Measurements from ENCODE around the gene LILRB4. TPM values are rescaled to one million over a fixed set of nuclear protein-coding genes. Genes with fewer than 3 reads are reported as not detected.
"Not testable (repeated sequence)": the region's sequence is repeated elsewhere in the genome, so short reads cannot be mapped to it uniquely, and the experiment has no call there.

The LILRB4 gene
- total RNA-seq, 1 experiment from 2014 or later = not detected

DNA sequence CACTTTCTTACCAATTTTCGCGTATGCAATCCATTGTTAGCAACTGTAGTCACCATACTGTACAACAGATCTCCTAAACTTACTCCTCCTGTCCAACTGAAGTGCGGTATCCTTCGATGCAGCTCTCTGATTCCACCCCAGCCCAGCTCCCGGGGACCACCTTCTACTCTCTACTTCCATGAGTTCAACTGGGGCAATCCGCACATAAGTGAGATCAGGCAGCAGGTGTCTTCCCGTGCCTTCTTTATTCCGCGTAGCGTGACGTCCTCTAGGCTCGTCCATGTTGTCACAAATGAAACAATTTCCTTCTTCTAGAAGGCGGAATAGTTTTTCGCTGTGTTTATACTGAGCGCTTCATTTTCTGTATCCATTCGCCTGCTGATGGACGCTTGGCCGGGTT is 24.1 kb upstream of the LILRB4 start:
- peaks cover 80 to 91% of the 10 kb centered on the region in 2 experiments for H3K9me3 Mint-ChIP-seq
- H3K56ac ChIP-seq (ENCODE audit: insufficient read length, low read depth, low read length) = no peak overlapping the region

DNA sequence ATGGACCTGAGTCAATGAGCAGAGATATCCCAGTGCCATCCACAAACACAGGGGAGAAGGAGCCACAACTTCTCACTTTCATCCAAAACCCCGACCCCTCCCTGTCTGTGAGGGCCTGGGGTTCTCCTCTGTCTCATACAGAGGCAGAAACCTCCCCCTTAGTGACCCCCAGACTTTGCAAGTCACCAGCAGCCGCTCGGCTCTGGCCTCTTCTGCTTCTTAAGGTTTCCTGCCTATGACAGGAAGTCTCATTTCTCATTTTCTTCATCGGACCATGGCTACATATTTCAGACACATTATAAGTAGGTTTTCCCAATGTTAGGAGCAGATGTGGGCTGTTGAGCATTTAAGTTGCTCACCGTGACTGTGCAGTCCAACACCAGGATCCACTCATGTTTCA is 19.8 kb upstream of the LILRB4 start:
- not testable (repeated sequence) for H3K27ac ChIP-seq (ENCODE audit: insufficient read length, low read depth, low read length); H2BK12ac ChIP-seq (ENCODE audit: insufficient read length, low read depth, low read length); H2AK5ac ChIP-seq (ENCODE audit: insufficient read length, low read length); H3K23ac ChIP-seq (ENCODE audit: insufficient read length, low read depth, low read length); H3K4ac ChIP-seq (ENCODE audit: low read depth, low read length); H3K79me1 ChIP-seq (ENCODE audit: insufficient read depth, low read depth, low read length, poor library complexity, severe bottlenecking); H4K5ac ChIP-seq (ENCODE audit: insufficient read length, low read depth, low read length); H3K27me3 Mint-ChIP-seq (ENCODE audit: low read depth); H2BK20ac ChIP-seq (ENCODE audit: low read depth, low read length, poor library complexity, severe bottlenecking); H2BK15ac ChIP-seq (ENCODE audit: low read depth, low read length); H3K14ac ChIP-seq (ENCODE audit: insufficient read depth, low read length); H3K4me2 ChIP-seq (ENCODE audit: insufficient read depth, insufficient read length, low read length); H3T11ph ChIP-seq (ENCODE audit: low read length); H2AFZ ChIP-seq (ENCODE audit: low read length); H2BK5ac ChIP-seq (ENCODE audit: insufficient read length, low read length); H3K27ac Mint-ChIP-seq; H2BK120ac ChIP-seq (ENCODE audit: low read depth, low read length, poor library complexity, severe bottlenecking); DNase-seq; H3K4me1 ChIP-seq (ENCODE audit: insufficient read depth, low read length); H4K20me1 ChIP-seq (ENCODE audit: control insufficient read depth, insufficient read depth, insufficient read length); H3K79me2 ChIP-seq (ENCODE audit: insufficient read depth, low read length); H3K23me2 ChIP-seq (ENCODE audit: insufficient read length, low read depth, low read length, poor library complexity, severe bottlenecking); H4K8ac ChIP-seq (replicated peaks; ENCODE audit: insufficient read length, low read depth, low read length); H3K27me3 ChIP-seq (ENCODE audit: insufficient read depth, low read length); H3K4me3 Mint-ChIP-seq; H3K56ac ChIP-seq (ENCODE audit: insufficient read length, low read depth, low read length); H3K4me1 Mint-ChIP-seq; H3K9ac ChIP-seq (ENCODE audit: extremely low read depth, insufficient read length, low read length); H3K18ac ChIP-seq (ENCODE audit: insufficient read length, low read depth, low read length); H4K91ac ChIP-seq (ENCODE audit: insufficient read length, low read depth, low read length)
- H3K9me3 ChIP-seq (ENCODE audit: control insufficient read depth, low read depth, low read length) = peaks cover 58% of the 10 kb centered on the region
- peaks cover 83 to 91% of the 10 kb centered on the region in 2 experiments for H3K9me3 Mint-ChIP-seq
- H3K36me3 Mint-ChIP-seq (ENCODE audit: insufficient read depth in 1 of 3, low read depth in 3 of 3) = peaks cover 8 to 23% (median 13%) of the 10 kb centered on the region in 3 experiments; a peak in 6 of 7 replicates
- no CpG with 5 or more reads among the region's 5 CpGs for WGBS (ENCODE audit: extremely low coverage, insufficient read length, low lambda C conversion rate)

More for the DNA sequence above, 24.1 kb upstream of the LILRB4 start:
- Histone ChIP-seq H3K4me1 (ENCODE audit: insufficient read depth, low read length) (no peaks in the 10 kb centered on the region), H3K4me2 (ENCODE audit: insufficient read depth, insufficient read length, low read length) (no peak overlapping the region), H3K23me2 (ENCODE audit: insufficient read length, low read depth, low read length, poor library complexity, severe bottlenecking) (no peaks in the 10 kb centered on the region), H3K27ac (ENCODE audit: insufficient read length, low read depth, low read length) (no peak overlapping the region), H3K18ac (ENCODE audit: insufficient read length, low read depth, low read length) (no peak overlapping the region), H4K8ac (replicated peaks; ENCODE audit: insufficient read length, low read depth, low read length) (no peak overlapping the region), H3K23ac (ENCODE audit: insufficient read length, low read depth, low read length) (no peak overlapping the region), H3K14ac (ENCODE audit: insufficient read depth, low read length) (no peak overlapping the region), H2BK20ac (ENCODE audit: low read depth, low read length, poor library complexity, severe bottlenecking) (no peak overlapping the region), H3K79me1 (ENCODE audit: insufficient read depth, low read depth, low read length, poor library complexity, severe bottlenecking) (no peaks in the 10 kb centered on the region), H2BK5ac (ENCODE audit: insufficient read length, low read length) (no peak overlapping the region), H3K9ac (ENCODE audit: extremely low read depth, insufficient read length, low read length) (no peak overlapping the region), H3K9me3 (ENCODE audit: control insufficient read depth, low read depth, low read length) (peaks cover 52% of the 10 kb centered on the region), H4K91ac (ENCODE audit: insufficient read length, low read depth, low read length) (no peak overlapping the region), H2BK15ac (ENCODE audit: low read depth, low read length) (no peak overlapping the region), H2AFZ (ENCODE audit: low read length) (no peak overlapping the region), H3K79me2 (ENCODE audit: insufficient read depth, low read length) (no peaks in the 10 kb centered on the region), H3K27me3 (ENCODE audit: insufficient read depth, low read length) (no peaks in the 10 kb centered on the region), H2BK12ac (ENCODE audit: insufficient read length, low read depth, low read length) (no peak overlapping the region), H3T11ph (ENCODE audit: low read length) (no peak overlapping the region), H4K5ac (ENCODE audit: insufficient read length, low read depth, low read length) (no peak overlapping the region), H3K4ac (ENCODE audit: low read depth, low read length) (no peak overlapping the region), H2BK120ac (ENCODE audit: low read depth, low read length, poor library complexity, severe bottlenecking) (no peak overlapping the region), H2AK5ac (ENCODE audit: insufficient read length, low read length) (no peak overlapping the region), H4K20me1 (ENCODE audit: control insufficient read depth, insufficient read depth, insufficient read length) (no peaks in the 10 kb centered on the region)
- no peak for TF ChIP-seq CTCF (conservative IDR thresholded peaks at IDR 0.05)
- Mint-ChIP-seq H3K27me3 (ENCODE audit: low read depth) (no peaks in the 10 kb centered on the region; the same call in 1 of the 2 replicates), H3K36me3 (ENCODE audit: insufficient read depth in 1 of 3, low read depth in 3 of 3) (peaks cover 8 to 26% (median 13%) of the 10 kb centered on the region in 3 experiments; a peak in 6 of 7 replicates), H3K27ac (no peak overlapping the region), H3K4me3 (no peak overlapping the region), H3K4me1 (no peaks in the 10 kb centered on the region)
- no peak for DNase-seq
- WGBS (ENCODE audit: extremely low coverage, insufficient read length, low lambda C conversion rate) = no CpG with 5 or more reads among the region's 18 CpGs

Data from H9 (cell line).